GM19372 (cell line): ENCODE data around the gene TAX1BP3.

Experiments used
- ATAC-seq: cut with Tn5 transposase; IDR thresholded peaks from one replicate; pipeline ENCODE4 v1.9.1; 2021; ENCODE audit warnings: mild to moderate bottlenecking, low read depth, moderate library complexity; ENCODE audit not compliant: unreplicated experiment

The TAX1BP3 gene

DNA sequence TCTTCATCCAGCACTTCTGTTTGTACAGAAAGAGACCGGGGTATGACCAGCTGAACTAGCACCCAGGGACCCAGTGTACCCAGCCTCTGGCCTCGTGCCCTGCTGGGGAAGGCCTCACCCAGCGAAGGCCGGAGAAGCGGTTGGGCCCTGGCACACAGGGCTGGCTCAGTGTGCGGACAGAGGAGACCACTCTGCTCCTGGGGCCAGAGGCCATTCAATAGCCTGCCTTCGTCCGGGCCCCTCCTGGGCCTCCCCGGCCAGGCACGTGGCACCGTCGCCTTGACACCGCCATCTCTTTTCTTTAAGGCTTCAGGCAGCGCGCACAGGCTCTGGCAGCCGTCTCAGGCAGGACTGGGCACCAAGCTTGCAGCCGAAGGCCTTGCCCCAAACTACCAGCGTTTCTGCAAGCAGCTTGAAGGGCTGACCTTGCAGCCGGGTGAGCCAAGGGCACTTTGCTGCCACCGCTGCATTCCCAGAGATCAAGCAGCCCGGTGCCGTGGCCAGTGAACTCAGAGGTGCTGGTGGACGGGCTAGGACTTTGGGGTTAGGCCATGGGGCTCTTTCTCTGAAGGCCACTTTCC is 8.0 kb downstream of the TAX1BP3 start:
- ATAC-seq, result no peak

DNA sequence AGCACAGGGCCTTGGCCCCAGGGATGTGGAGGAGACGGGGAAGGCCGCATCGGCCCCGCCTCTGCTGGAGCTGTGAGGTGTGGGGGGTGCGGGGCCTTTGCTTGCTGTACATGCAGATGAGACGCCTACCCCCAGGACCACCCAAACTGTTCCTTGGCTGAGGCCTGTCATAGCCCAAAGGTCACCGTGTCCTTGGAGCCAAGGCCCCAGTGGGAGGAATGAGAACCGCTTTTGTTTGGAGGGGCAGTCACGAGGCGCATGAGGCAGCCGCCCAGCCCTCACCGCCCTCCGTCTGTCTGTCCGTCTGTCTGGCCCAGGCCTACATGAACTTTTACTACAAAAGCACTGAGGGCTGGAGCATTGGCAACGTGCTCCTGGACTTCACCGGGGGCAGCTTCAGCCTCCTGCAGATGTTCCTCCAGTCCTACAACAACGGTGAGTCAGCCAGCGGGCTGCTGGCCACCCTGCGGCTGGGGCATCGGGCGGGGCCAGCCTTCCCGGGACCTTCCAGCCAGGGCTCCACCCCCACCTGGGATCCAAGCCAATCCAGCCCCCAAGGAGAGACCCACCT is 8.8 kb downstream of the TAX1BP3 start:
- ATAC-seq, result no peak

DNA sequence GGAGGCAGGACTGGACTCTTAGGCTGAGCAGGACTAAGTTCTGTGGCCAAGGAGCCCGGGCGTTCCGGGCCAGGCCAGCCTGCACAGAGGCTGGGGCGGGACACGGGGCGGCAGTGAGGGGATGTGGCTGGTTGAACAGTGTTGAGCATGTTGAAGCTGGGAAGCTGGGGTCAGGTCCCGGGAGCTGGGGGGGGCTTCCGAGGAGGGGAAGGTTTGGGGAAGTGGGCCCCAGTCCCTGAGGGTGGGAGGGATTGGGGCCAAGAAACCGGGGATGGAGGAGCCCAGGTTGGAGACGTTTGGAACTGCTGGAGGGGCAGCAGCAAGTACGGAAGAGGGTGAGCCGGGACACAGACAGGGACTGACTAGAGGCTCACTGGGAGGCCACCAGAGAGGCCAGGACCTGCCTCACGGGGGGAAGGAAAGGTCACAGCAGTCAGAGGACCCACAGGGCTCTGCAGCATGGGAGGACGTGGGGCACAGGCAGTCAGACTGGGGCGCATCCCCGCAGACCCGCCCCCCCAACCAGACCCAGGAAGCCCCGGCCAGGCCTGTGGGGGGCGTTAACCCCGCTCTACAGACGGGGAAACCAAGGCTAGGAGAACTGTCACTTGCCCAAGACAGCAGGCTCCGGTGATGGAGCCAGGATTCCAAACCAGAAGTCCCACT is 9.5 kb downstream of the TAX1BP3 start:
- no peak for ATAC-seq

DNA sequence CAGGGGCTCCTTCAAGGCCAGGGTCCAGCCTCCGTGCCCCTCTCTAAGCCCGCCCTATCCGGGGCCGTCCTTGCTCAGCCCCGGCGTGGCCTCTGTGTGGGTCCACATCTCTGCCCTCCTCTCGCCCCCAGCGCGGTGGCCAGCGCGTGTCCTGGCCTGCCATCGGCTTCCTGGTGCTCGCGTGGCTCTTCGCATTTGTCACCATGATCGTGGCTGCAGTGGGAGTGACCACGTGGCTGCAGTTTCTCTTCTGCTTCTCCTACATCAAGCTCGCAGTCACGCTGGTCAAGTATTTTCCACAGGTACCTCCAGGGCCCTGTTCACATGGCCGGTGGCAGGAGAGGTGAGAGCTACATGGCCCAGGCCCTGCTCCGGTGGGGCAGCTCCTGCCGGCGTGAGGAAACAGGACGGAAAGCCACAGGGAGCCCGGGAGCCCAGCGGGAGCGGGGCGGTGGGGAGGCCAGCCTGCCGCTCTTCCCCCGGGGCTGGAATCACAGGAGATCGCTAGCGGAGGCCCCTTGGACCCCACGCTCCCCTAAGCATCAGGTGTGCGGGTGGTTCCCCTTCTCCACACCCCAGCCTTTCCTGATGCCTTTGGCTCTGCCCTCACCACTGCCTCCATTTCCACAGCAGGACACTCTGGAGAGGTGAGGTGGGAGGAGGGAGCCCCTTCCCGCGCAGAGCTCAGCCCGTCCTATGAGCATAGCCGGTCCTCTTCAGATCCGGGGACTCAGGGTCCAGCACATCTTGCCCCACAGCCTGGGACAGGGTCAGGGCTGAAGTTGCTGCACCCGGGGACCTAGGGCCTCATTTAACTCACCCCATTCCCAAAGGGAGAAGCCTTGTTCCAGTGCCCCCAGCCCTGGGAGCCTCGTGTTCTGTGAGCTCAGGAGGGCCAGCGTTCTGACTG is 10.2 kb downstream of the TAX1BP3 start:
- ATAC-seq, result no peak

DNA sequence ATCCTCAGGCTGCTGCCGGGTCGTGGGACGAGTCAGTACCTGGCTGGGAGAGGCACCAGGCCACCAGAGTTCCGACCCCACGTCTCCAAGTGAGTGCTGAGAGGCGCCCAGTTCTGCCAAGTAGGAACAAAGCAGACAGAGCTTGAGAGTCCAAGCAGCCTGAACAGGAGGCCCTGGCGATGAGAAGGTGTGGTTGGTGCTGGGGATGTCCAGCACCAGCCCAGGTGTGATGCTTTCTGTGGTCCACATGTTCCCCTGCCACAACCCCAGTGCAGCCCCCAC is 10.8 kb downstream of the TAX1BP3 start:
- no peak for ATAC-seq

DNA sequence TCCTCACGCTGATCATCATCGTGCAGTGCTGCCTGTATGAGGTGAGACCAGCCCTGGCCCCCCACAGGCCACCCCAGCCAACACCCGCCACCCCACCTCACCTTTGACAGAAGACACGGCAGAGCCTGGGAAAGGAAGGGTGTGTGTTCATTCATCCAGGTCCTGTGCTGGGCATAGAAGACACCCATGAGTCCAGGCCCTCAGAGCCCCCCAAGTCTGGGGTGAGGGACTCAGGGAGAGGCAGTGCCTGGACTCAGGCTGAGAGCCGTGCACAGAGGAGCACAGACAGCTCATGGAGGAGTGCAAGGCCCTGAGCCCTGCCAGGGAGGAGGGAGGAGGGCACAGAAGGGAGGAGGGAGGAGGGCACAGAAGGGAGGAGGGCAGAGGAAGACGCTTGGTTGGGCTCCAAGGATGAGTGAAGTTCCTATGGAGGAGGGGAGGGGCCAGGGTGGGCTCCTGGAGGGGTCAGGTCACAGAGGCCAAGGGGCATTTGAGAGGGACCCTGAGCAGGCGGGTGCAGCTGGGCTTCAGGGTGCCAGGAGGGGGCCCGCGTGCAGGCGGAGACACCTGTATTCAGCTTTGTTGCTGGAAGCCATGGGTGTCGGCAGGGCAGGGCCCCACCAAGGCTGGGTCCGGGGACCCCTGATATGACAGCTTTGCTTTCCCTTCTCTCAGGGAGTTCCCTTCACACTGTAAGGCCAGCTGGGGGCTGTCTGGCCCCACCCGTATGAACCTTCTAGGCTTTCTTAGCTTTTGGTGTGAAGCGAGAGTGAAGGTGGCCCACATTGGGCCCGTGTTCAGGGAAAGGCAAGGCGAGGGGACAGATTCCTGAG is 11.4 kb downstream of the TAX1BP3 start:
- ATAC-seq, result no peak

DNA sequence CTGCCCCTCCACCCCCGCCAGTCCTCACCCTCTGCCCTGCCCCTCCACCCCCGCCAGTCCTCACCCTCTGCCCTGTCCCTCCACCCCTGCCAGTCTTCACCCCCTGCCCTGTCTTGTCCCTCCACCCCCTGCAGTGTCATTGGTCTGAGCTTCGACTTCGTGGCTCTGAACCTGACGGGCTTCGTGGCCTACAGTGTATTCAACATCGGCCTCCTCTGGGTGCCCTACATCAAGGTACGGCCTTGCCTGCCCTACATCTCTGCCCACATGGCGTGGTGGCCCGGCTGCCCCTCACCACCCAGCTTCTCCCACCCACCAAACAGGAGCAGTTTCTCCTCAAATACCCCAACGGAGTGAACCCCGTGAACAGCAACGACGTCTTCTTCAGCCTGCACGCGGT is 12.0 kb downstream of the TAX1BP3 start:
- no peak for ATAC-seq

DNA sequence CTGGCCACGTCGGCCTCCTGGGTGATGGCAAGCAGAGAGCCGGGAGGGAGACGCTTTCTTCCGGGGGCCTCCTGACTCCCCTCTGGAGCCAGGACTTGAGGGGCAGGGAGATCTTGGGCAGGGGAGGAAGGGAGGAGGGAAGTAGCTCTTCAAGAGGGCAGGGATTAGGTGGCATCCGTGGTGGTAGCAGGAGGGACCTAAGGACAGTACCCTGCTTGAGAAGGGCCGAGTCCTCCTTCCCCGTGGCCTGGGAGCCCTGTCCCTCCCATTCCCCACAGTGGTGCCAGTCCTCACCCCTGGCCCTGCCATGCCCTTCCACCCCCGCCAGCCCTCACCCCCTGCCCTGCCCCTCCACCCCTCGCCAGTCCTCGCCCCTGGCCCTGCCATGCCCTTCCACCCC is 12.6 kb downstream of the TAX1BP3 start:
- ATAC-seq, result no peak

DNA sequence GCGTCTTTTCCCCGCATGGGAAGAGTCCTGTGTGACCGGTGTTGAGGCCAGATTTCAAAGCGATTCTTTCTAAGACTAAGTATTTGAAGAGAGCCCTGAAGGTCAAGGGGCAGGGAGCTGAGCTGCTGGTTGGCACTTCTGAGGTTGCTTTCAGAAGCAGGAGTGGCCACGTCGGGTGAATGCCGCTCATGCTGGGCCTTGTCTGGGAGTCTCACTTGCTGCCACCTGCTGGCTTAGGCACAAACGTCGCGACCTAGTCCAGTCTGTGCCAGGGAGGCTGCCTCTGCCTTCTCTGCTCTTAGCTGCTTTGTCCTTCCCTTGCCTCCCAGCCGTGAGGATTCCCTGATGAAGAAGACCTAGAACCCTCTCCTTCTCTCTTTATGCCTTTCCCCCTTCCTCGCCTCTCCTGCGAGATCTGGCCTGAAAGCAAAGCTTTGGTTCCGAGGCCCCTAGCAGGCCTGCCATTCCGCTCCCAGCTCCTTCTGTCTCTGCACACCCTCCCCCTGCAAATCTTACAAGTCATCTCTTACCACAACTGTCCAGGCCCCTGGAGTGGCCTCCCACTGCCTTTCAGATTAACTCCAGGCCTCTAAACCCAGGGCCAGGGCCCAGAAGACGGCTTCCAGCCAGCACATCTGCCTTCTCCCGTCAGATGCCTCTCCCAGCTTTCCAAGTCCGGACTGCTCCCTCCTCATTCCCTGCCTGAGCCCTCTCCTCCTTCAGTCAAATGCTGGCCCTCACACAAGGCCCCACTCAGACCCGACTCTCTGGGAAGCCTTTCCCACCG is 20.4 kb downstream of the TAX1BP3 start:
- no peak for ATAC-seq

DNA sequence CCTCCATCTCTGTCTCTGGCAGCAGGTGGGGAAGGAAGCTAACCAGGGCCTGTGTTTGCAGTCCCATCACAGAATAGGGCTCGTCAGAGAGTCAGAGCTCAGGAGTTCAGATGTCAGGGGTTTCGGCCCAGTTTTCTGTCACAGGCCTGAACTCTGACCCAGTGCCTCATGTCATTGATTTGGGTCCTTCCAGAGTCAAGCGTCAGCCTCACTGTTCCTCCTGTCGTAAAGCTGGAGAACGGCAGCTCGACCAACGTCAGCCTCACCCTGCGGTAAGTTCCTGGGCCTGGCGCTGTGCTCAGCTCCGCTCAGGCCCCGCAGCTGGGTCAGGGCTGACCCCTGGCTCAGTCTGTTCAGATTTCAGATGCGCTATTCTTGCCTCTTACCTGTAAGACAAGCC is 21.1 kb downstream of the TAX1BP3 start:
- no peak for ATAC-seq

DNA sequence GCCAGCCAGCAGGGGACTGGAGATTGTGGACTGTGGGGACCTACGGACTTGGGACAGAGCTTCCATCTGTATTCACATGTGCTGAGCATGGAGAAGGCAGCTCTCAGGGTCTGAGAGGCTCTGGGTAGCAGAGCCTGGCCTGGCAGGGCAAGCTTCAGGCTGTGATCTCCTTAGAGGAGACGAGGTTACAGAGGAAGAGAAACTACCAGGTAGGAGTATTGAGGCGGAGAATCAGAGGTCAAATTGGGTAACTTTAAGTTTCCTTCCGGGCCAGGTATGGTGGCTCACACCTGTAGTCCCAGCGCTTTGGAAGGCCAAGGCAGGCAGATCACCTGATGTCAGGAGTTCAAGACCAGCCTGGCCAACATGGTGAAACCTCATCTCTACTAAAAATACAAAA is 23.1 kb downstream of the TAX1BP3 start:
- no peak for ATAC-seq

DNA sequence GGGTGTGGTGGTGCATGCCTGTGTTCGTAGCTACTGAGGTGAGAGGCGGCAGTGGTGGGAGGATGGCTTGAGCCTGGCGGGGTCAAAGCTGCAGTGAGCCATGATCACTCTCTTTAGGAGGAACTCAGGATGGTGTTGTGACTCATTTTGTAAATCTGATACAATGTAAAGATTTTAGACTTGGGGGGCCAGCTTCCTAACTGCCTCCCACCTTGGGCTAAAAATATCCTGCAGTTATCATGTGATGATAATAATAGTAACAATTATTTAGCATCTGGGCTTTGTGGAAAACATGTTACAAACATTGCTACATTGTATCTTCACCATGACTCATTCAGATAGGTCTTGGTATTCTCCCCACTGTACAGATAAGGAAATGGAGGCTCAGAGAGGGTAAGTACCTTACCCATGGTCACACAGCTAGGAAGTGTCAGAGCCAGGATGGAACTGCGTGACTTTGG is 24.5 kb downstream of the TAX1BP3 start:
- ATAC-seq, result no peak

DNA sequence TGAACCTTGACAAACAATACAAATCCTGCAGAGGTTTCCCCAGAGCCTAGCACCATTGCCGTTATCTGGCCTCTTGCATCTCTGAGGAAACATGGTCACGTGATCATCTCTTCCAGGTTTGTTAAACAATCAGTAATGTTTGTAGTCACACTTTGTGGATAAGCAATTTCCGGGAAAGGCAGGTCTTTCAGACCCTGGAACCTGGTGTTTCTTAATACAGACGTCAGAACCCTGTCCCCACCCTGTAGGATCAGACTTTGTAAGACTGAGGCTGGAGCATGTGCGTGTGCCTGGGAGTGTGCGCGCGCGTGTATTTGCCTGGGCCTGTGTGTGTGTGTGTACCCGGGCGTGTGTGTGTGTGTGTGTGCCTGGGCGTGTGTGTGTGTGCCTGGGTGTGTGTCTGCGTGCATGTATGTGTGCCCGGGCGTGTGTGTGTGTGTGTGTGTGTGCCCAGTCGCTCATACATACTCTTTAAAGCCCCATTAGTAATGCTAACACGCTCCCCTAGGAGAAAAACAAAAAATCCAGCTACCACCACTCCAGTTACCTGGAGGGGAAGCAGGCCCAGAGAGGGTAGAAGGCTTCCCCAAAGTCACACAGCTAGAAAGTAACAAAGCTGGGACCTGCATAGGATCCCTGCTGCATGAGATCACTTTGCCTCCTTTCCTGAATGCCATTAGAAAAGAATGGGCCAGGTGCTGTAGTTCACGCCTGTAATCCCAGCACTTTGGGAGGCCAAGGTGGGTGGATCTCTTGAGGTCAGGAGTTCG is 26.5 kb downstream of the TAX1BP3 start:
- no peak for ATAC-seq

DNA sequence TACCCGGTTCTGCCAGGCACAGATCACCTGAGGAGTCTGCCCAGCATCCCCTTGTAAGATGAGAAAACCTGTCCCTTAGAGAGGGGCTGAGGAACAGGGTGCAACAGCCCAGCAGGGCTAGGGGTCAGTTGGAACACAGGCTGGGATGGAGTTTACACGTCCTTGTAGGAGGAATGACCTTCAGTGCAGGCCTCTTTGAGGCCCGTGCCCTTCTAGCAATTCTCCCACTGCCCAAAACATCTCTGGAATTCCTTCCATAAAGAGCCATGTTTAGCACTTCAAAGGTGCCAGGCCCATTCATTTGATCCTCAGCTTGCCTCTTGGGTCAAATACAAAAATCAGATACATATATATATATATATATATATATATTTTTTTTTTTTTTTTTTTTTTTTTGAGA is 27.4 kb downstream of the TAX1BP3 start:
- no peak for ATAC-seq

DNA sequence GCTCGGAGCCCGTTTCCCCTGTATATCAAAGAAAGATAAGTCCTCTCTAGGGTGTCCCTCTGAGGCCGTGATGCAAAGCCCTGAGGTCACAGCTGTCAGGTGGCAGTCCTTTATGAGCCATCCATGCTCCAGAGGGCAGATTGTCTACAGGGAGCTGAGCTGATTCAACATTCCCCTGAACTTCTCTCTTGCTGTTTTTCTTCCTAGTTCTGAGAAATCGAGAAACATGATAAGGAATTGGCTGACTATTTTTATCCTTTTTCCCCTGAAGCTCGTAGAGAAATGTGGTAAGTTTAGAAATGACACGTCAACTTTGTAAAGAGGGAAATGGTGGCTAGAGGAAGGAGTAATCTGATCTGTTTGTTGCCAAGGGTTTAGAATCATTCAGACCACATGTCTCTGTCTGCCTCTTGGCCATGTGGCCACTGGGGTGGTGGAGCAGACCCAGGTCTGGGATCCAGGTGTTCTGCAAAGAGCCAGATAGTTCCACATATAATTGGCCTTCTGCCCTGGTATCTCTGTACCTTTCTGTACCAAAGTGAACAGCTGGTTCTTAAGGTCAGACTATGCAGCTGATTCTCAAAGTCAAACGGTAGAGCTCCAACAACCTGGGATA is 28.3 kb downstream of the TAX1BP3 start:
- no peak for ATAC-seq

DNA sequence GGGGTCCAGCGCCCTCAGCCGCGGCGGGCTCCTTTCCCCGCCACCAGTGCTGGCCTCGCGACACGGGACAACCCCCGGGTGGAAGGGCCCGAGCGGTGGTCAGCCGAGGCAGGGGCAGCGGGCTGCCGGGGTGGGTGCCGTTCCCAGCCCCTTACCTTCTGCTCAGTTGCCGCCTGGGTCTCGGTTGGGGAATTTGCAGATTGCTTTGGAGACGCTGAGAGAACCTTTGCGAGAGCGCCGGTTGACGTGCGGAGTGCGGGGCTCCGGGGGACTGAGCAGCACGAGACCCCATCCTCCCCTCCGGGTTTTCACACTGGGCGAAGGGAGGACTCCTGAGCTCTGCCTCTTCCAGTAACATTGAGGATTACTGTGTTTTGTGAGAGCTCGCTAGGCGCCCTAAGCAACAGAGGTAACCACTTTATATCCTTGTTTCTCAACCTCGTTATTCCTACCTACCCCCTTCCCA is 31.4 kb downstream of the TAX1BP3 start:
- ATAC-seq, result no peak

DNA sequence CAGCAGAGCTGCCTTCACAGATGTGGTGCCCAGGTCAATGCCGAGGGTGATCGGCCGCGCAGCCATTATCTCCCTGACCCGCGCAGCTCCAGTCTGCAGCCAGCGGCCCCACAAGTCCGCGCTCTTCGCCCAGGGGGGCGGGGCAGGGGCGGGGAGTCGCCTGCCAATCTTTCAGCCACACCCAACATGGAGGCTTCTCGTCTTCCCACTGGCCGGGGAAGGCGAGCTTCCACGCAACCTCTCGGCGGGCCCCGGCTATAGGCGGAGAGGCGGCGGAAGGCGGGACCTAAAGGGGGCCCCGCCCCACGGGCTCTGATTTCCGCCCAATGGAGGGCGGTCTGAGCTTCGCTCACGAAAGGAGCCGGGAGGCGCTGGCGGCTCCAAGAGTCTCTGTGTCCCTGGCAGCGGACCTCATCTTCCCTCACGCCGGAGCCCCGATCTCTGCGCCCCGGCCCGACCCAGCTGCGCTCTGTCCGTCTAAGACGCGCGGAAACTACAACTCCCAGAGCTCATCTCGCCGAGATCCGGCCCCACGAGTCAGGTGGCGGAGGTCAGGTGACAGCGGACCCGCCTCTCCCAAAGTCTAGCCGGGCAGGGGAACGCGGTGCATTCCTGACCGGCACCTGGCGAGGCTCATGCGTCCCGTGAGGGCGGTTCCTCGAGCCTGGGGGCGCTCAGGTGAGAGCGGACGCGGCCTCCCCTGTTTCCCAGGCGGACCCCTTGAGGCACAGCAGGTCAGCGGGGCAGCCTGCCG is 32.0 kb downstream of the TAX1BP3 start, which contains the start of the genes CTNS and SHPK:
Gene CTNS, plus strand, starts transcription at position 607 of the 754 bp plus-strand sequence. CDS start 3,447 bp downstream, outside the sequence.
Gene SHPK, minus strand, starts transcription at position 97 of the 754 bp plus-strand sequence. Its CDS starts 31 bp downstream, at position 66.
- ATAC-seq, result peak; percentile 90
